ENCODE measurements around the gene PLCD1. TPM values are rescaled to one million over a fixed set of nuclear protein-coding genes. Genes with fewer than 3 reads are reported as not detected.

The PLCD1 gene
- total RNA-seq, 1 donor from 2014 or later: 38.6 TPM

DNA sequence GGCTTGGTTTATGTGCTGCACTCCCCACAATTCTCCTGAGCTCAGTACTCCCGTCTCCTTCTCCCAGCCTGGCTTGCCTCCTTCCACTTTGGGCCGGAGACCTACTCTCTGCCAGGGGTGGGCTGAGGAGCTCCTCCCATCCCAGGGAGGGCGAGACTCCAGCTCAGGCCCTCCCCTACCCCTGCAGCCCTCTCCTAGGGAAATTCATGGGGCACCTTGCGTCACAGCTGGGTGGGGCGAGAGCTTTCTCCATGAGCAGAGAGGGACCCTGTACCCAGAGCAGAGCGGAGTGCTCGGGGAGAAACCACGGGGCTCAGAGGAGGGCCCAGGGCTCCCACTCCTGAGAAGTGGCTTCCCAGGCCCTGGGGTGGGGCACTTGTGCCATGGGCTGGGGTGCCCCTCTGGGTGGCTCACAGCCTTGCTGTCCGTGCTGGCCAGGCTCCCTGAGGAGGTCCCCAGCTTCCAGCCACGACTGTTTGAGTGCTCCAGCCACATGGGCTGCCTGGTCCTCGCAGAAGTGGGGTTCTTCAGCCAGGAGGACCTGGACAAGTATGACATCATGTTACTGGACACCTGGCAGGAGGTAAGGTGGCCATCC, 25.5 kb downstream of the PLCD1 start:
- peak overlapping the region; percentile 38 for H3K27ac Mint-ChIP-seq

DNA sequence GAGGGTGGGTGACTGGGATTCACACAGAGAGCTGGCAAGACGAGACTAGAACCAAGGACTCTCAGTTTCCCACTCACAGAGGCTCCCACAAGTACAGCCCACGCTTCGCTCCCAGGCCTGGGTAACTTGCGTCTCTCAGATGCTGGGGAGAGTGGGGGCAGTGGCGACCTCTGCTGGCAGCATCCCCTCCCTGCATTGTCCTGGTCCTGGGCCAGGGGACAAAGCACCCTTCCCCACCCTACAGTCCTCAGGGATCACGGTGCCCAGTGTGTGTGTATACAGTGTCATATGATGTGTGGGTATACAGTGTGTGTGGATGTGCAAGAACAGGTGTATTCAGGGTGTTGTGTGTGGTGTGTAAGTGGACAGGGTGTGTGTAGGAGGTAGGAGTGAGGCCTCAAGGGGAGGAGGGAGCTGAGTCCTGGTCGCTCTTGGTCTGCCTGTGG, 26.0 kb downstream of the PLCD1 start:
- Histone ChIP-seq H3K9me3 (ENCODE audit: low read depth) (no peaks in the 10 kb centered on the region), H3K9ac (no peak overlapping the region), H3K4me2 (no peak overlapping the region), H3F3A (ENCODE audit: low read depth) (peaks cover 4% of the 10 kb centered on the region), H3K36me3 (no peaks in the 10 kb centered on the region), H3K4me1 (no peaks in the 10 kb centered on the region), H3K79me2 (ENCODE audit: low read depth) (no peaks in the 10 kb centered on the region), H3K4me3 (no peak overlapping the region), H2AFZ (replicated peaks) (no peak overlapping the region), H3K27me3 (peaks cover 4% of the 10 kb centered on the region), H3K27ac (no peak overlapping the region), H4K20me1 (ENCODE audit: low read depth) (no peaks in the 10 kb centered on the region)
- Mint-ChIP-seq H3K27ac (peak overlapping the region; percentile 38), H3K4me3 (no peak overlapping the region), H3K36me3 (no peaks in the 10 kb centered on the region), H3K4me1 (peaks cover 22% of the 10 kb centered on the region), H3K9me3 (no peaks in the 10 kb centered on the region), H3K27me3 (ENCODE audit: insufficient read depth, low read depth) (peaks cover 12% of the 10 kb centered on the region)
- TF ChIP-seq EZH2phosphoT487 (IDR thresholded peaks at IDR 0.05): no peak
- TF ChIP-seq, protein P1, sequence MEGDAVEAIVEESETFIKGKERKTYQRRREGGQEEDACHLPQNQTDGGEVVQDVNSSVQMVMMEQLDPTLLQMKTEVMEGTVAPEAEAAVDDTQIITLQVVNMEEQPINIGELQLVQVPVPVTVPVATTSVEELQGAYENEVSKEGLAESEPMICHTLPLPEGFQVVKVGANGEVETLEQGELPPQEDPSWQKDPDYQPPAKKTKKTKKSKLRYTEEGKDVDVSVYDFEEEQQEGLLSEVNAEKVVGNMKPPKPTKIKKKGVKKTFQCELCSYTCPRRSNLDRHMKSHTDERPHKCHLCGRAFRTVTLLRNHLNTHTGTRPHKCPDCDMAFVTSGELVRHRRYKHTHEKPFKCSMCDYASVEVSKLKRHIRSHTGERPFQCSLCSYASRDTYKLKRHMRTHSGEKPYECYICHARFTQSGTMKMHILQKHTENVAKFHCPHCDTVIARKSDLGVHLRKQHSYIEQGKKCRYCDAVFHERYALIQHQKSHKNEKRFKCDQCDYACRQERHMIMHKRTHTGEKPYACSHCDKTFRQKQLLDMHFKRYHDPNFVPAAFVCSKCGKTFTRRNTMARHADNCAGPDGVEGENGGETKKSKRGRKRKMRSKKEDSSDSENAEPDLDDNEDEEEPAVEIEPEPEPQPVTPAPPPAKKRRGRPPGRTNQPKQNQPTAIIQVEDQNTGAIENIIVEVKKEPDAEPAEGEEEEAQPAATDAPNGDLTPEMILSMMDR (IDR thresholded peaks at IDR 0.05): peak; percentile 92
- peak; percentile 79 for DNase-seq (ENCODE audit: low spot score)

More for the DNA sequence above, 25.5 kb downstream of the PLCD1 start:
- H3K4me3 ChIP-seq: no peak overlapping the region
- no peaks in the 10 kb centered on the region for H3F3A ChIP-seq (ENCODE audit: low read depth)
- H3K36me3 ChIP-seq: no peaks in the 10 kb centered on the region
- H2AFZ ChIP-seq (replicated peaks): no peak overlapping the region
- H3K4me2 ChIP-seq: no peak overlapping the region
- no peaks in the 10 kb centered on the region for H3K79me2 ChIP-seq (ENCODE audit: low read depth)
- Mint-ChIP-seq H3K4me3 (no peak overlapping the region), H3K9me3 (no peaks in the 10 kb centered on the region), H3K36me3 (no peaks in the 10 kb centered on the region), H3K27me3 (ENCODE audit: insufficient read depth, low read depth) (peaks cover 12% of the 10 kb centered on the region), H3K4me1 (peaks cover 20% of the 10 kb centered on the region)
- H3K27ac ChIP-seq: no peak overlapping the region
- no peaks in the 10 kb centered on the region for H3K9me3 ChIP-seq (ENCODE audit: low read depth)
- TF ChIP-seq, protein P1 (IDR thresholded peaks at IDR 0.05): no peak
- TF ChIP-seq EZH2phosphoT487 (IDR thresholded peaks at IDR 0.05) (no peak), EZH2 (IDR thresholded peaks at IDR 0.05) (no peak)
- DNase-seq (ENCODE audit: low spot score): no peak
- no peaks in the 10 kb centered on the region for H4K20me1 ChIP-seq (ENCODE audit: low read depth)
- H3K9ac ChIP-seq: no peak overlapping the region
- H3K4me1 ChIP-seq: no peaks in the 10 kb centered on the region
- H3K27me3 ChIP-seq: no peaks in the 10 kb centered on the region

DNA sequence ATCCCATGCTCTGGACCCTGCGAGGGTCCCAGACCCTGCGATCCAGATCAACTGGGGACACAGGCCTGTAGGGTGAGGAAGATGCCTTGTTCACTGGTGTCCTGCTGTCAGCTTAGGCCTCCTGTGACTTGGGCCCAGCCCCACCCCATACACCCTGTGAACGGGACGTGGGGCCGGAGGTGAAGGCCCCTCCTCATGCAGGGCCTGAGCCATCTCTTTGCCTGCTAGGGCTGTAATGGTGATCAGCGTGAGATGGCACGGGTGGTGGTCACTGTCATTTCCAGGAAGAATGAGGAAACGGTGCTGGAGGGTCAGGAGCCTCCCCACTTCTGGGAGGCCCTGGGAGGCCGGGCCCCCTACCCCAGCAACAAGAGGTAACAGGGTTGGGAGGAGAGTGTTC, 26.5 kb downstream of the PLCD1 start:
- Mint-ChIP-seq H3K4me3 (no peak overlapping the region), H3K9me3 (no peaks in the 10 kb centered on the region), H3K36me3 (no peaks in the 10 kb centered on the region), H3K27me3 (ENCODE audit: insufficient read depth, low read depth) (peaks cover 16% of the 10 kb centered on the region), H3K4me1 (peaks cover 26% of the 10 kb centered on the region), H3K27ac (no peak overlapping the region)
- no peaks in the 10 kb centered on the region for H3K9me3 ChIP-seq (ENCODE audit: low read depth)
- TF ChIP-seq, protein P1 (IDR thresholded peaks at IDR 0.05): no peak
- no peak for TF ChIP-seq EZH2phosphoT487 (IDR thresholded peaks at IDR 0.05)
- no peak for TF ChIP-seq EZH2 (IDR thresholded peaks at IDR 0.05)
- no peaks in the 10 kb centered on the region for H3K79me2 ChIP-seq (ENCODE audit: low read depth)
- no peaks in the 10 kb centered on the region for H4K20me1 ChIP-seq (ENCODE audit: low read depth)
- H3F3A ChIP-seq (ENCODE audit: low read depth): peaks cover 5% of the 10 kb centered on the region
- no peak overlapping the region for H3K4me2 ChIP-seq
- no peak overlapping the region for H2AFZ ChIP-seq (replicated peaks)
- H3K4me3 ChIP-seq: no peak overlapping the region
- H3K27ac ChIP-seq: no peak overlapping the region
- no peak for DNase-seq (ENCODE audit: low spot score)
- H3K36me3 ChIP-seq: no peaks in the 10 kb centered on the region
- peaks cover 9% of the 10 kb centered on the region for H3K27me3 ChIP-seq
- no peaks in the 10 kb centered on the region for H3K4me1 ChIP-seq
- H3K9ac ChIP-seq: no peak overlapping the region

All from neural progenitor cell (in vitro differentiated cells).